HG02981 (cell line): Measurements from ENCODE around the gene CFP.
"Not testable (repeated sequence)": the region's sequence is repeated elsewhere in the genome, so short reads cannot be mapped to it uniquely, and the experiment has no call there.

Experiments used
- ATAC-seq: cut with Tn5 transposase; IDR thresholded peaks from one replicate; pipeline ENCODE4 v1.9.1; 2021; ENCODE audit warnings: mild to moderate bottlenecking, moderate library complexity; ENCODE audit not compliant: unreplicated experiment

CFP gene

GRCh38 chrX:47607091-47607490, 22.6 kb downstream of the CFP start:
- ATAC-seq, result no peak

GRCh38 chrX:47605024-47605423, 24.7 kb downstream of the CFP start:
- no peak for ATAC-seq

- ATAC-seq, result not testable (repeated sequence)
Measured at GRCh38 chrX:47603125-47603524, 26.6 kb downstream of the CFP start.

- ATAC-seq, result no peak
Measured at GRCh38 chrX:47597222-47597621, 32.5 kb downstream of the CFP start.

- ATAC-seq, result no peak
Measured at GRCh38 chrX:47596256-47596655, 33.5 kb downstream of the CFP start.

GRCh38 chrX:47595716-47596251, 33.9 kb downstream of the CFP start:
- no peak for ATAC-seq

- no peak for ATAC-seq
Measured at GRCh38 chrX:47593522-47593921, 36.2 kb downstream of the CFP start.

- ATAC-seq, result no peak
Measured at GRCh38 chrX:47590984-47591383, 38.7 kb downstream of the CFP start.

GRCh38 chrX:47587906-47588735, 41.6 kb downstream of the CFP start:
- no peak for ATAC-seq

- no peak for ATAC-seq
Measured at GRCh38 chrX:47587091-47587891, 42.4 kb downstream of the CFP start.

GRCh38 chrX:47586043-47586787, 43.5 kb downstream of the CFP start:
- ATAC-seq, result no peak

GRCh38 chrX:47585273-47585672, 44.5 kb downstream of the CFP start:
- no peak for ATAC-seq

GRCh38 chrX:47584714-47585113, 45.0 kb downstream of the CFP start:
- no peak for ATAC-seq

- no peak for ATAC-seq
Measured at GRCh38 chrX:47583240-47583861, 46.4 kb downstream of the CFP start.

- ATAC-seq, result peak; percentile 91
Measured at GRCh38 chrX:47581731-47582647, 47.7 kb downstream of the CFP start, which contains the start of gene TIMP1. Gene TIMP1 (plus strand): TSS chrX:47582436. CDS start chrX:47583416, 980 bp downstream.

GRCh38 chrX:47579537-47579936, 50.2 kb downstream of the CFP start:
- no peak for ATAC-seq

GRCh38 chrX:47578692-47579091, 51.0 kb downstream of the CFP start:
- no peak for ATAC-seq

GRCh38 chrX:47577901-47578300, 51.8 kb downstream of the CFP start:
- ATAC-seq, result no peak

- no peak for ATAC-seq
Measured at GRCh38 chrX:47577424-47577823, 52.3 kb downstream of the CFP start.
